OCI-LY7 (cell line): Measurements from ENCODE around the gene GNA15. TPM values are rescaled to one million over a fixed set of nuclear protein-coding genes. Genes with fewer than 3 reads are reported as not detected.

ENCODE experiments used
- BruUV-seq: library from RNA; stranded (reverse); fragments of 400-500 nt; replicated peaks from 2 replicates; lab custom pipeline; 2021; lab: Mats Ljungman, UMichigan
- CTCF ChIA-PET: fragments of 300-600 bp; sonication (Branson Sonifier 250); formaldehyde crosslinking; loops from one replicate; lab custom pipeline; 2022; ENCODE audit warnings: antibody characterized with exemption; ENCODE audit not compliant: unreplicated experiment; lab: Charles Lee
- POLR2A ChIA-PET: fragments of 300-600 bp; sonication (Branson Sonifier 250); formaldehyde crosslinking; loops from one replicate; lab custom pipeline; 2022; ENCODE audit warnings: antibody characterized with exemption; lab: Charles Lee
- DNase-seq: peaks from one replicate; pipeline ENCODE4 v3.0.0-alpha.2; 2015; ENCODE audit warnings: low spot score
- H2AFZ ChIP-seq: fragments of 200-600 bp; sonication (generic), shearing (Covaris generic); 2 replicates; pipeline ENCODE4 v1.6.1; 2014; ENCODE audit warnings: mild to moderate bottlenecking, antibody characterized with exemption, low read length, moderate library complexity
- H3K27ac ChIP-seq: fragments of 200-600 bp; sonication (generic); 2 replicates; pipeline ENCODE4 v1.5.1; 2014; ENCODE audit warnings: mixed run types, low read depth, mild to moderate bottlenecking, moderate library complexity, low read length, inconsistent platforms; ENCODE audit not compliant: poor library complexity, severe bottlenecking
- H3K36me3 ChIP-seq: fragments of 200-600 bp; sonication (generic); 2 replicates; pipeline ENCODE4 v1.6.1; 2014; ENCODE audit warnings: mild to moderate bottlenecking, antibody characterized with exemption, low read length, moderate library complexity, mixed read lengths; ENCODE audit not compliant: insufficient read depth
- H3K4me1 ChIP-seq: fragments of 200-600 bp; sonication (generic); 2 replicates; pipeline ENCODE4 v1.5.1; 2014; ENCODE audit warnings: mild to moderate bottlenecking, low read length; ENCODE audit not compliant: insufficient read depth, poor library complexity, severe bottlenecking
- H3K4me2 ChIP-seq: fragments of 200-600 bp; sonication (generic); 2 replicates; pipeline ENCODE4 v1.6.1; 2014; ENCODE audit warnings: mild to moderate bottlenecking, low read length
- H3K4me3 ChIP-seq: fragments of 200-600 bp; sonication (generic); 2 replicates; pipeline ENCODE4 v1.5.1; 2014; ENCODE audit warnings: mild to moderate bottlenecking, low read depth, low read length; ENCODE audit not compliant: poor library complexity, severe bottlenecking
- H3K79me2 ChIP-seq: fragments of 200-600 bp; sonication (generic); 2 replicates; pipeline ENCODE4 v1.6.1; 2016; ENCODE audit warnings: low read depth, mild to moderate bottlenecking, low read length, moderate library complexity, mixed read lengths; ENCODE audit not compliant: insufficient read depth
- H3K9me2 ChIP-seq: fragments of 200-600 bp; sonication (generic); 2 replicates; pipeline ENCODE4 v1.6.1; 2016; ENCODE audit warnings: mild to moderate bottlenecking, low read length, mixed read lengths; ENCODE audit not compliant: insufficient read depth
- H3K9me3 ChIP-seq: fragments of 200-600 bp; sonication (generic); 2 replicates; pipeline ENCODE4 v1.6.1; 2014; ENCODE audit warnings: mild to moderate bottlenecking, mixed run types, low read length, mixed read lengths
- H4K20me1 ChIP-seq: fragments of 200-600 bp; sonication (generic); 2 replicates; pipeline ENCODE4 v1.6.1; 2014; ENCODE audit warnings: mild to moderate bottlenecking, antibody characterized with exemption, low read length, moderate library complexity, mixed read lengths; ENCODE audit not compliant: insufficient read depth
- EZH2phosphoT487 ChIP-seq: fragments of 200-600 bp; sonication (generic); IDR thresholded peaks from 2 replicates; pipeline ENCODE4 v1.6.1; 2018; ENCODE audit warnings: low read depth, borderline replicate concordance, mild to moderate bottlenecking, mixed run types, antibody characterized with exemption, low read length, moderate library complexity, mixed read lengths
- intact Hi-C: fragments of 100-400 bp; cut with micrococcal nuclease; formaldehyde crosslinking; loops from one replicate; pipeline ENCODE4 v1.10.0; 2022; ENCODE audit not compliant: unreplicated experiment
- total RNA-seq, 2 experiments: library from RNA; depleted of rRNA in 1 of 2; stranded (reverse); fragments of >200 nt in 1 of 2; shearing (Covaris generic) in 1 of 2; gene quantifications; 2 replicates each; pipeline ENCODE4 v1.2.3, GENCODE V29; 2014 to 2022
- TF ChIP-seq, protein P1 (sequence below): fragments of 200-600 bp; sonication (generic); conservative IDR thresholded peaks from 2 replicates; pipeline ENCODE4 v1.5.1; 2014; ENCODE audit warnings: mild to moderate bottlenecking, antibody characterized with exemption, low read length, moderate library complexity, mixed read lengths

GNA15 gene
- total RNA-seq, 2 experiments from 2014 or later: not detected

- no peaks in the 10 kb centered on the region for H3K9me3 ChIP-seq
- no peaks in the 10 kb centered on the region for H3K79me2 ChIP-seq
- H3K4me3 ChIP-seq: no peak overlapping the region
- POLR2A ChIA-PET: no interaction called here
- no peaks in the 10 kb centered on the region for H3K36me3 ChIP-seq
- no peak for DNase-seq
- H2AFZ ChIP-seq: no peak overlapping the region
- H3K27ac ChIP-seq: no peak overlapping the region
- H3K4me1 ChIP-seq: peaks cover 20% of the 10 kb centered on the region
- no peaks in the 10 kb centered on the region for H4K20me1 ChIP-seq
- H3K4me2 ChIP-seq: peak overlapping the region; percentile 28
- no peak for TF ChIP-seq EZH2phosphoT487
- TF ChIP-seq, protein P1, sequence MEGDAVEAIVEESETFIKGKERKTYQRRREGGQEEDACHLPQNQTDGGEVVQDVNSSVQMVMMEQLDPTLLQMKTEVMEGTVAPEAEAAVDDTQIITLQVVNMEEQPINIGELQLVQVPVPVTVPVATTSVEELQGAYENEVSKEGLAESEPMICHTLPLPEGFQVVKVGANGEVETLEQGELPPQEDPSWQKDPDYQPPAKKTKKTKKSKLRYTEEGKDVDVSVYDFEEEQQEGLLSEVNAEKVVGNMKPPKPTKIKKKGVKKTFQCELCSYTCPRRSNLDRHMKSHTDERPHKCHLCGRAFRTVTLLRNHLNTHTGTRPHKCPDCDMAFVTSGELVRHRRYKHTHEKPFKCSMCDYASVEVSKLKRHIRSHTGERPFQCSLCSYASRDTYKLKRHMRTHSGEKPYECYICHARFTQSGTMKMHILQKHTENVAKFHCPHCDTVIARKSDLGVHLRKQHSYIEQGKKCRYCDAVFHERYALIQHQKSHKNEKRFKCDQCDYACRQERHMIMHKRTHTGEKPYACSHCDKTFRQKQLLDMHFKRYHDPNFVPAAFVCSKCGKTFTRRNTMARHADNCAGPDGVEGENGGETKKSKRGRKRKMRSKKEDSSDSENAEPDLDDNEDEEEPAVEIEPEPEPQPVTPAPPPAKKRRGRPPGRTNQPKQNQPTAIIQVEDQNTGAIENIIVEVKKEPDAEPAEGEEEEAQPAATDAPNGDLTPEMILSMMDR: no peak
- no TSS peak for BruUV-seq
- CTCF ChIA-PET: no interaction called here
- H3K9me2 ChIP-seq: no peaks in the 10 kb centered on the region
- intact Hi-C loops: loop anchor here (1.0 kb wide), 1 partner anchor 17 kb away; no protein-coding TSS in a partner anchor
These were observed 10.3 kb downstream of the GNA15 start for GRCh38 chr19:3145909-3146676.

- H3K4me2 ChIP-seq: no peak overlapping the region; the same call in 1 of the 2 replicates
- BruUV-seq: no TSS peak
- no peak overlapping the region for H3K27ac ChIP-seq
- no peaks in the 10 kb centered on the region for H3K9me2 ChIP-seq
- ChIA-PET POLR2A (interaction anchor here (0.7 kb wide), 1 partner anchor 635 kb away, joined by 3 read pairs; no protein-coding TSS in a partner anchor), CTCF (no interaction called here)
- H3K79me2 ChIP-seq: no peaks in the 10 kb centered on the region
- no peaks in the 10 kb centered on the region for H3K36me3 ChIP-seq
- no peak overlapping the region for H2AFZ ChIP-seq
- no peaks in the 10 kb centered on the region for H4K20me1 ChIP-seq
- no peak for TF ChIP-seq EZH2phosphoT487
- TF ChIP-seq, protein P1: peak; percentile 95
- peak; percentile 38 for DNase-seq
- no peaks in the 10 kb centered on the region for H3K9me3 ChIP-seq
- H3K4me3 ChIP-seq: no peak overlapping the region
- intact Hi-C loops: loop anchor here (1.0 kb wide), 1 partner anchor 17 kb away; no protein-coding TSS in a partner anchor
- peaks cover 17% of the 10 kb centered on the region for H3K4me1 ChIP-seq
These were observed 10.9 kb downstream of the GNA15 start for GRCh38 chr19:3146677-3147100.

DNA sequence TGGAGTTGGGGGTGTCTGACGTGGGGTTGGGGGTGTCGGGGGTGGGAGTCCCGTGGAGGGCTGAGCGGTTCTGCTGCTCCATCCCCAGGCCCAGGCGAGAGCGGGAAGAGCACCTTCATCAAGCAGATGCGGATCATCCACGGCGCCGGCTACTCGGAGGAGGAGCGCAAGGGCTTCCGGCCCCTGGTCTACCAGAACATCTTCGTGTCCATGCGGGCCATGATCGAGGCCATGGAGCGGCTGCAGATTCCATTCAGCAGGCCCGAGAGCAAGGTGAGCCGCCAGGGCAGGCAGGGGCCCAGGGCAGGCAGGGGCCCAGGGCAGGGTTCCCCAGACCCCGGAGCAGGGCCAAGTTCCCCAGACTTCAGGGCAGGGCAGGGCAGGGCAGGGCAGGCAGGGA, 12.7 kb downstream of the GNA15 start:
- Histone ChIP-seq H3K27ac (no peak overlapping the region), H3K79me2 (no peaks in the 10 kb centered on the region), H2AFZ (no peak overlapping the region), H3K4me2 (no peak overlapping the region), H3K9me3 (no peaks in the 10 kb centered on the region), H4K20me1 (no peaks in the 10 kb centered on the region), H3K4me3 (no peak overlapping the region), H3K4me1 (peaks cover 12% of the 10 kb centered on the region), H3K36me3 (no peaks in the 10 kb centered on the region), H3K9me2 (no peaks in the 10 kb centered on the region)
- TF ChIP-seq, protein P1: no peak
- TF ChIP-seq EZH2phosphoT487: no peak
- intact Hi-C loops: no loop called here
- no peak for DNase-seq
- no TSS peak for BruUV-seq
- CTCF ChIA-PET: no interaction called here
- POLR2A ChIA-PET: no interaction called here
